Urothelium cell line (cell line): ENCODE measurements around the gene SERTM1.

Experiments
- DNase-seq: peaks from one replicate; pipeline ENCODE4 v3.0.0; 2011; ENCODE audit warnings: low spot score, mixed read lengths
- FAIRE-seq: peaks from 2 replicates; lab custom pipeline; 2011; peaks lifted over from hg19 to GRCh38; lab: Jason Lieb, UNC

The SERTM1 gene

DNA sequence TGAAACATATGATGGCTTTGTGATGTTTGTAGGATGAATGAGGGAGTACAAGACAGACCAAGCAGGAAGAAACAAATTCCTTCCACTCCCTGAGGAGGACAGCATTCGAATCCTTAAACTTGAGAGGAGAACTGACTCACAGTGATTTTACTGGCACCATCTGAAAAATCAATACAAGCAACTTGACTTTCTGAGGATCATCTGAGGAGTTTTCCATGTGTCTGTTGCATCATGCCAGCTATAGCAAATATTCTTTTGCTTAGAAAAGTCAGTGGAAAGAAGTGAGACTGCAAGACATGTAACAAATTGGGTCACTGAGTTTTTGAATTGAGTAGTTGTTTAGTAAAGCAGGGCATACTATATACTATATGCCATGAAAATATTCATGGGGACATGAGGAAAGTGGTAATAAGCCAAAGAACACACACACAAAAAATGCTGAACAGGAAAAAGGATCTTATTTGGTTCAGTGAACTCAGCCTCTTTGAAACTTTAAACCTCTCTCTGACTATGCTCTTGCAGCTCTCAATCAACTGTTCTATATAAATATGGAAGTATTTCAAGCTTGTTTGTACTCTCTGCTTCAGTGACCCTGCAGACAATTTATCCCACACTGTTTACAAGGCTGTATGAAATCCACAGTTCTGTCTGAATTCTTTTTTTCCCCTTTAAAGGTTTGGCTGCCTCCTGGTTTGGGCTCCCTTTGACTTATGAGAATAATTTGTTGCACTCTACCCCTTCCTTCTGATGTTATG is 35.5 kb downstream of the SERTM1 start:
- no peak for FAIRE-seq

DNA sequence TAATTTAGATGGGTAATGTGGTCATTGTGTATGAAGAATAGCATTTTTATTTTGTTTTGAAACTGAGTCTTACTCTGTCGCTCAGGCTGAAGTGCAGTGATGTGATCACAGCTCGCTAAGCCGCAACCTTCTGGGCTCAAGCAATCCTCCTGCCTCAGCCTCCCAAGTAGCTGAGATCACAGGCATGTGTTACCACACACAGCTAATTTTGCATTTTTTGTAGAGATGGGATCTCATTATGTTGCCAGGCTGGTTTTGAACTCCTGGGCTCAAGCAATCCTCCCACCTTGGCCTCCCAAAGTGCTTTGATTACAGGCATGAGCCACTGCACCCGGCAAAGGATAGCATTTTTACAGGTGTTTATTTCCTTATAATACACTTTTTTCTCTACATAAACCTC is 36.6 kb downstream of the SERTM1 start:
- DNase-seq (no peak), FAIRE-seq (no peak)

More for the DNA sequence above, 35.5 kb downstream of the SERTM1 start:
- DNase-seq = no peak

- no peak for DNase-seq
- FAIRE-seq = no peak
Observed at GRCh38 chr13:36712290-36712689, 38.5 kb downstream of the SERTM1 start.

DNA sequence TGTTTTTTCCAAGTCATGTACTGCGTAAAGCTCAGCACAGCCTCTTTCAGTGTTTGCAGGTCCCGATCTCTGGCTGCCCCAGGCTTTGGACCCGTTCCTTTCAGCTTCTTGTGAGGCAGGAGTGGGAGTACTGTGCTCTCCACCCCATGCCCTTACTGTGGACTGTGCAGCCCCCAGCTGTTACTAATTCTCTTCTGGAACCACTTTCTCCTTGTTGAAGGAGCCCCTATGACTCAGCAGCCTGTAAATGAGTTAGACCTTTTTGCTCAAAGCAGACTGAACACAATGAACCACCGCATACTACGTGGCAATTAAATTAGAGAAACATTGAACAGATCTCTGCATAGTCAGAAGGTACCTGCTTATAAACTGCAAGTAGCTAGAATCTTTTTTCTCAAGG is 39.0 kb downstream of the SERTM1 start:
- no peak for FAIRE-seq
- no peak for DNase-seq

DNA sequence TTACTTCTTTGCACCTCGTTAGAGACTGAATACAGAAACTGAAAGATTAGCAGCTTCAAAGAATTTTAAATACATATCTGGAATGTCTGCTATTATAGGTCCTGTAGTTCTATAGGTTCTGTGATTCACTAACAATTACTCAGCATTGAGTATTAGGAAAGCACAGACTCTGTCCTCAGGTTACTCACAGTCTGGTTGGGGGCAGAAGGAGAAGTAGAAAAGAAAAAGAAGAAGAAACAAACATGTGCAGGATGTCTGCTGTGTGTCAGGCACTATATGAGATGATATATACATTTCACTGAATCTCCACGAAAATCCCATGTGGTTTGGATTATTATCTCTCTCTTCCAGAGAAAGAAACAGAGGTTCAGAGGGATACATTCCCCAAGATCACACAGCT is 40.1 kb downstream of the SERTM1 start:
- DNase-seq = no peak
- no peak for FAIRE-seq

- no peak for FAIRE-seq
Observed at GRCh38 chr13:36715841-36716240, 42.0 kb downstream of the SERTM1 start.

GRCh38 chr13:36717017-36717416 is 43.2 kb downstream of the SERTM1 start:
- no peak for FAIRE-seq
- no peak for DNase-seq

More at GRCh38 chr13:36715841-36716240, 42.0 kb downstream of the SERTM1 start:
- DNase-seq = no peak

GRCh38 chr13:36717966-36718545 is 44.2 kb downstream of the SERTM1 start:
- FAIRE-seq (no peak), DNase-seq (no peak)

- FAIRE-seq (no peak), DNase-seq (no peak)
Observed at GRCh38 chr13:36718686-36719085, 44.9 kb downstream of the SERTM1 start.

DNA sequence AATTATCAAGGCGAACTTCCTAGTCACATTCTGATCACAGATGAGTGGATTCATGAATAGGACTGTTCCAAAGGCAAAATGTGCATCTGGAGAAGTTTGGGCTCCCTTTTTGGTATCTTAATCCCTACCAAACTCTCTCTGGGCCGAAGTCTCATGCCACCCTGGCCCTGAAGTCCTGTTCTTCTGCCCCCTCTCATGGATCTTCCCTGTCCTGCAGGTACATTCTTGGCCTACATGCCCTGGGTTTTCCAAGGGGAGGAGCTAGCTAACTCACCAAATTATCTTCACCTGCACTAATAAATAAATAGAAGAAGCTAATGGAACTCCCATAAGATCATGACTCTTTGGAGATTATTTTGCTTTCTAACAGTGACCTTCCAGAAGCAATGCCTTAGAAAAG is 50.3 kb downstream of the SERTM1 start:
- DNase-seq (no peak), FAIRE-seq (no peak)

- DNase-seq = no peak
- no peak for FAIRE-seq
Observed at GRCh38 chr13:36725936-36726335, 52.1 kb downstream of the SERTM1 start.

DNA sequence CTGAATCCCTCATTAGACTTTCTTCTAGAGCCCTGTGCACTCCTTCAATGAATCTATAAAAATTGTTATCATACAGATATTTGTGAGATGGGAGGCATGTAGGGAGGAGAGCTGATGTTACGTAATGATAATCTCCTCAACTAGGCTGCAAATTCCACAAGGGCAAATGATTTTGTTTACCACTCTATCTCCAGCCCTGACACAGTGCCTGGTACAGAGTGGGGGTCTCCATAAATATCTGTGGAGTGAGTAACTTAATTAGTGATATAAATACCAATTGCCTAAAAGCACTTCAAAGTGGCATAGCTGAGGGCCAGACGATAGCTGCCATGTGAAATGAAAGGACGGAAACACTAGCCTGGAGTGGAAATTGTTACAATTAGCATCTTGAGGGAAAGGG is 54.2 kb downstream of the SERTM1 start:
- DNase-seq (no peak), FAIRE-seq (no peak)

DNA sequence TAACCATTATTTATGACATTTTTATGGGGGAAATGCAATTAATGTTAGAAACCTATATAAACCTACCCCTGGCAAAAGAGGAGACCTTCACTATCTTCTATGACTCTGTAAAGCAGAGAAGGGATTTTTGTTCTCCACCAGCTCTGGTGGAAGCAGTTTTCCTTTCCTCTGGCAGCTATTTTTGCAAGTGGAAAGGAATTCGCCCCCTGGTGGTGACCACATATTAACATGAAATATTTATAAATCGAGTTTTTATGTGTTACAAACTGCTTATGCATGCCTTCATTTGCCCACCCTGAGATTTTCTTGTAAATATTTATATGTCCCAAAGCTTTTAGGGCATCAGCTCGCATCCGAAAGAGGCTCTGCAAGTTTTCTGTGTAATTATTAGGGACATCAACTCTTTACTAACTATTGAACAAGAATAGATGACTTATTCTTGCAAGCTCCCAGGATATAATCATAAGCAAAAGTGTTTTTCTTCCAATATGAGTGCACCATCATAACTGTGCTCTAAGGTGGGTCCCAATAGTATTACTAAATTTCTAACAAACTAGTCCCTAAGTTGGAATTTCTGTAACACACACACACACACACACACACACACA is 62.4 kb downstream of the SERTM1 start:
- FAIRE-seq (no peak), DNase-seq (peak; percentile 21)

DNA sequence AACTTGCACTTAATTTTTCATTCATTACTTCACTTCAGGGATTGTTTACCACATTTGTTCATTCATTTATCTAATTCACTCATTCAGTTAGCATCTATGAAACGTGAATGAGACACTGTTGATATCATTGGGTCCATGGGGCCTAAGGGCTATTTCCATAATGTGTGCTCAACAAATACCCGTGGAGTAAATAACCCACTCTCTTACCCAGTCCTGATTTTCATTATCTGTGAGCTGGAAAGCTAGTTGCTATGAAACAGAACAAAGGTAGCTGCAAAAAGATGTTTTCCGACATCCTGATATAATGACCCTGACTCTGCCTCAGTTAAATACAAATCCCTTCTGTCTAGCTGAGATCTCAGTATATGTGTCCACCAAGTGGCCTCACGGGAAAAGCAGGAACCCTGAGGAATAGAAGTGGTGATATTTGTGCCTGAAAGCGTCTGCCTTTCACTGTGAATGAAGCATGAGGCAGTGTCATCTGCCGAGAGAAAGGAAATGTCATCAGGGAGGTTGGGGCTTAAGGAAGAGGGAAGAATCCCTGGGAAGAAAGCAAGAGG is 63.8 kb downstream of the SERTM1 start:
- FAIRE-seq = no peak

DNA sequence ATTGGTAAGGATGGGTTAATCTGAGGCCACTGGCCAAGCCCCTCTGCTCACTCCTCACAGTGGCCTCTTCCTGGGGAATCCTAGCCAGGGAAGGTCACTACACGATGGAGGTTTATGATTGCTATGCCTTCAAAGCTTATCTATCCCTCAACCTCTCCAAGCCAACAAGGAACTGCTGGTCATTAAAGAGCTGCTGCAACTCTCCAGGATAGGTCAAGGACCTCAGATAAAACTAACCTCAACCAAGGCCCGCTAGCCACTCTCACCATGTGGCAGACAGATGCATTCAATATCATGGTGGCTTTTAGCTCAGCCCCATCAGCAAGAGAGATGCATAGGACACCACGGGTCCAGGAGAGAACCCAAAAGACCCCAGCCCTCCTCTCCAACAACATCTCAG is 71.6 kb downstream of the SERTM1 start:
- FAIRE-seq = no peak
- no peak for DNase-seq

More for the DNA sequence above, 63.8 kb downstream of the SERTM1 start:
- no peak for DNase-seq

- no peak for DNase-seq
Observed at GRCh38 chr13:36746051-36746450, 72.2 kb downstream of the SERTM1 start.

More at GRCh38 chr13:36746051-36746450, 72.2 kb downstream of the SERTM1 start:
- no peak for FAIRE-seq
